ENCODE results near the gene ADNP2. TPM values are rescaled to one million over a fixed set of nuclear protein-coding genes. Genes with fewer than 3 reads are reported as not detected.

ADNP2 gene
- total RNA-seq, 1 experiment from 2014 or later: 40.5 TPM

GRCh38 chr18:80137976-80138375, 28.9 kb downstream of the ADNP2 start:
- Histone ChIP-seq H3K27ac (ENCODE audit: low read length) (no peak overlapping the region), H3K27me3 (ENCODE audit: control insufficient read depth, insufficient read depth, low read length) (no peaks in the 10 kb centered on the region), H3K36me3 (ENCODE audit: control insufficient read depth, insufficient read depth, low read length) (peaks cover 21% of the 10 kb centered on the region), H3K4me1 (ENCODE audit: control insufficient read depth, insufficient read depth, low read length) (no peaks in the 10 kb centered on the region), H3K9me3 (ENCODE audit: control insufficient read depth, insufficient read depth, low read depth, low read length) (no peaks in the 10 kb centered on the region), H3K4me3 (ENCODE audit: low read depth in 2 of 2, low read length in 2 of 2) (no peak overlapping the region)
- ChIA-PET CTCF (no interaction called here), POLR2A (no interaction called here)
- DNase-seq (ENCODE audit: low read depth, low spot score) (no peak), ATAC-seq (no peak)
- TF ChIP-seq, protein P1, sequence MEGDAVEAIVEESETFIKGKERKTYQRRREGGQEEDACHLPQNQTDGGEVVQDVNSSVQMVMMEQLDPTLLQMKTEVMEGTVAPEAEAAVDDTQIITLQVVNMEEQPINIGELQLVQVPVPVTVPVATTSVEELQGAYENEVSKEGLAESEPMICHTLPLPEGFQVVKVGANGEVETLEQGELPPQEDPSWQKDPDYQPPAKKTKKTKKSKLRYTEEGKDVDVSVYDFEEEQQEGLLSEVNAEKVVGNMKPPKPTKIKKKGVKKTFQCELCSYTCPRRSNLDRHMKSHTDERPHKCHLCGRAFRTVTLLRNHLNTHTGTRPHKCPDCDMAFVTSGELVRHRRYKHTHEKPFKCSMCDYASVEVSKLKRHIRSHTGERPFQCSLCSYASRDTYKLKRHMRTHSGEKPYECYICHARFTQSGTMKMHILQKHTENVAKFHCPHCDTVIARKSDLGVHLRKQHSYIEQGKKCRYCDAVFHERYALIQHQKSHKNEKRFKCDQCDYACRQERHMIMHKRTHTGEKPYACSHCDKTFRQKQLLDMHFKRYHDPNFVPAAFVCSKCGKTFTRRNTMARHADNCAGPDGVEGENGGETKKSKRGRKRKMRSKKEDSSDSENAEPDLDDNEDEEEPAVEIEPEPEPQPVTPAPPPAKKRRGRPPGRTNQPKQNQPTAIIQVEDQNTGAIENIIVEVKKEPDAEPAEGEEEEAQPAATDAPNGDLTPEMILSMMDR (IDR thresholded peaks at IDR 0.05): no peak
- TF ChIP-seq SIN3A (IDR thresholded peaks at IDR 0.05; ENCODE audit: borderline replicate concordance, insufficient read depth, low read depth, low read length) (no peak), REST (IDR thresholded peaks at IDR 0.05; ENCODE audit: insufficient read depth in 1 of 2, low read depth in 2 of 2, low read length in 1 of 2) (no peak), POLR2AphosphoS5 (IDR thresholded peaks at IDR 0.05; ENCODE audit: low read depth, low read length) (no peak), TCF7L2 (IDR thresholded peaks at IDR 0.05; ENCODE audit: low read depth, low read length) (no peak)
- intact Hi-C loops (cut with micrococcal nuclease; ENCODE audit: unreplicated experiment): no loop called here
- in situ Hi-C loops (cut with HindIII; ENCODE audit: low pct_unique_long_range_greater_than_20kb, low sequenced_read_pairs): no loop called here
- BruUV-seq (replicated peaks): no TSS peak

- TF ChIP-seq POLR2AphosphoS5 (IDR thresholded peaks at IDR 0.05; ENCODE audit: low read depth, low read length): no peak
- TF ChIP-seq TCF7L2 (IDR thresholded peaks at IDR 0.05; ENCODE audit: low read depth, low read length): no peak
- no peak for TF ChIP-seq SIN3A (IDR thresholded peaks at IDR 0.05; ENCODE audit: borderline replicate concordance, insufficient read depth, low read depth, low read length)
- TF ChIP-seq REST (IDR thresholded peaks at IDR 0.05; ENCODE audit: insufficient read depth in 1 of 2, low read depth in 2 of 2, low read length in 1 of 2): no peak
- TF ChIP-seq, protein P1 (IDR thresholded peaks at IDR 0.05): no peak
- Histone ChIP-seq H3K4me1 (ENCODE audit: control insufficient read depth, insufficient read depth, low read length) (no peaks in the 10 kb centered on the region), H3K36me3 (ENCODE audit: control insufficient read depth, insufficient read depth, low read length) (peaks cover 16% of the 10 kb centered on the region), H3K4me3 (ENCODE audit: low read depth in 2 of 2, low read length in 2 of 2) (no peak overlapping the region), H3K27ac (ENCODE audit: low read length) (no peak overlapping the region), H3K9me3 (ENCODE audit: control insufficient read depth, insufficient read depth, low read depth, low read length) (no peaks in the 10 kb centered on the region), H3K27me3 (ENCODE audit: control insufficient read depth, insufficient read depth, low read length) (no peaks in the 10 kb centered on the region)
- DNase-seq (ENCODE audit: low read depth, low spot score) (no peak), ATAC-seq (no peak)
- POLR2A ChIA-PET: interaction anchor here (0.6 kb wide), 1 partner anchor 15 kb away, joined by 5 read pairs; no protein-coding TSS in a partner anchor
- intact Hi-C loops (cut with micrococcal nuclease; ENCODE audit: unreplicated experiment): loop anchor here (10.0 kb wide), 1 partner anchor 166 kb away; no protein-coding TSS in a partner anchor
- CTCF ChIA-PET: no interaction called here
- in situ Hi-C loops (cut with HindIII; ENCODE audit: low pct_unique_long_range_greater_than_20kb, low sequenced_read_pairs): no loop called here
- BruUV-seq (replicated peaks): no TSS peak
Observed at GRCh38 chr18:80140455-80140985, 31.5 kb downstream of the ADNP2 start.
